M059J (cell line): Measurements from ENCODE around the gene RNPEP. TPM values are rescaled to one million over a fixed set of nuclear protein-coding genes. Genes with fewer than 3 reads are reported as not detected.
"Not testable (repeated sequence)": the region's sequence is repeated elsewhere in the genome, so short reads cannot be mapped to it uniquely, and the experiment has no call there.

Source experiments
- DNase-seq: peaks from one replicate; pipeline ENCODE4 v3.0.0-alpha.2; 2012; ENCODE audit warnings: low read depth
- total RNA-seq: library from RNA; depleted of rRNA; stranded (reverse); fragments of >200 nt; shearing (Covaris generic); gene quantifications from 2 replicates; pipeline ENCODE4 v1.2.3, GENCODE V29; 2014; rRNA removed

RNPEP gene
- 76.3 and 119 TPM in 2 replicates for total RNA-seq

GRCh38 chr1:201982623-201983379, at the start of gene RNPEP:
Gene RNPEP, plus strand, starts transcription at chr1:201982648. Its CDS starts 19 bp downstream, at chr1:201982667.
- peak; percentile 89 for DNase-seq

- DNase-seq, result peak; percentile 77
These were observed 48.5 kb upstream of the RNPEP start for GRCh38 chr1:201933840-201934430.

GRCh38 chr1:201937624-201938213, 44.7 kb upstream of the RNPEP start:
- DNase-seq, result peak; percentile 92

- DNase-seq, result no peak
These were observed 43.9 kb upstream of the RNPEP start for GRCh38 chr1:201938440-201939035.

- no peak for DNase-seq
These were observed 43.3 kb upstream of the RNPEP start for GRCh38 chr1:201939148-201939547.

- DNase-seq, result no peak
These were observed 42.9 kb upstream of the RNPEP start for GRCh38 chr1:201939574-201939973.

GRCh38 chr1:201940316-201940715, 42.1 kb upstream of the RNPEP start:
- DNase-seq, result not testable (repeated sequence)

GRCh38 chr1:201941420-201942128, 40.9 kb upstream of the RNPEP start:
- no peak for DNase-seq

- DNase-seq, result no peak
These were observed 40.3 kb upstream of the RNPEP start for GRCh38 chr1:201942129-201942495.

- DNase-seq, result no peak
These were observed 38.4 kb upstream of the RNPEP start for GRCh38 chr1:201944002-201944401.

GRCh38 chr1:201944639-201945038, 37.8 kb upstream of the RNPEP start:
- no peak for DNase-seq

- DNase-seq, result no peak
These were observed 37.3 kb upstream of the RNPEP start for GRCh38 chr1:201945157-201945556.

- no peak for DNase-seq
These were observed 36.6 kb upstream of the RNPEP start for GRCh38 chr1:201945863-201946223.

- DNase-seq, result peak; percentile 91
These were observed 36.1 kb upstream of the RNPEP start, which contains the start of gene LMOD1 for GRCh38 chr1:201946224-201946908. Gene LMOD1, minus strand, starts transcription at chr1:201946548. Its CDS starts 208 bp downstream, at chr1:201946340.

- DNase-seq, result no peak
These were observed 34.8 kb upstream of the RNPEP start for GRCh38 chr1:201947697-201948008.

- DNase-seq, result no peak
These were observed 33.0 kb upstream of the RNPEP start for GRCh38 chr1:201949491-201949890.

- no peak for DNase-seq
These were observed 28.0 kb upstream of the RNPEP start for GRCh38 chr1:201954263-201955008.

- peak; percentile 99 for DNase-seq
These were observed 27.3 kb upstream of the RNPEP start, which contains the start of gene TIMM17A for GRCh38 chr1:201955009-201955728. Gene TIMM17A, plus strand, starts transcription at chr1:201955503. Its CDS starts 24 bp downstream, at chr1:201955527.

- no peak for DNase-seq
These were observed 26.7 kb upstream of the RNPEP start for GRCh38 chr1:201955729-201956143.

GRCh38 chr1:201958348-201958747, 24.1 kb upstream of the RNPEP start:
- no peak for DNase-seq
